Endodermal cell (in vitro differentiated cells): ENCODE measurements around the gene LYPD4. TPM values are rescaled to one million over a fixed set of nuclear protein-coding genes. Genes with fewer than 3 reads are reported as not detected.

Experiments used
- DNase-seq: peaks from one replicate; pipeline ENCODE4 v3.0.0-alpha.2; 2017
- H3K27ac ChIP-seq: 2 replicates; pipeline ENCODE4 v1.5.1; 2013; ENCODE audit warnings: mild to moderate bottlenecking, low read depth, low read length, moderate library complexity
- H3K27me3 ChIP-seq: 2 replicates; pipeline ENCODE4 v1.6.1; 2013; ENCODE audit warnings: mild to moderate bottlenecking, low read length, moderate library complexity; ENCODE audit not compliant: insufficient read depth, control insufficient read depth, poor library complexity, severe bottlenecking
- H3K36me3 ChIP-seq: 2 replicates; pipeline ENCODE4 v1.7.0; 2013; ENCODE audit warnings: mild to moderate bottlenecking, low read length, moderate library complexity; ENCODE audit not compliant: control insufficient read depth, insufficient read depth
- H3K4me1 ChIP-seq: one replicate; pipeline ENCODE4 v1.7.0; 2013; ENCODE audit warnings: low read length; ENCODE audit not compliant: control insufficient read depth, insufficient read depth
- H3K4me3 ChIP-seq: 2 replicates; pipeline ENCODE4 v1.5.1; 2013; ENCODE audit warnings: mild to moderate bottlenecking, low read length, moderate library complexity
- H3K9ac ChIP-seq: 2 replicates; pipeline ENCODE4 v1.6.1; 2013; ENCODE audit warnings: mild to moderate bottlenecking, low read length, moderate library complexity; ENCODE audit not compliant: poor library complexity, severe bottlenecking; ENCODE audit errors: extremely low read depth
- H3K9me3 ChIP-seq: 2 replicates; pipeline ENCODE4 v1.6.1; 2013; ENCODE audit warnings: mild to moderate bottlenecking, low read length, moderate library complexity; ENCODE audit not compliant: control insufficient read depth
- H3K27ac Mint-ChIP-seq: 2 replicates; pipeline ENCODE4 v1.8.0; 2020; ENCODE audit warnings: mixed read lengths
- H3K27me3 Mint-ChIP-seq: 2 replicates; pipeline ENCODE4 v1.8.0; 2021; ENCODE audit warnings: mild to moderate bottlenecking, mixed read lengths; ENCODE audit not compliant: insufficient read depth
- H3K36me3 Mint-ChIP-seq: 2 replicates; pipeline ENCODE4 v1.8.0; 2020; ENCODE audit warnings: low read depth, mixed read lengths
- H3K4me1 Mint-ChIP-seq: 2 replicates; pipeline ENCODE4 v1.8.0; 2020; ENCODE audit warnings: mixed read lengths
- H3K4me3 Mint-ChIP-seq: 2 replicates; pipeline ENCODE4 v1.8.0; 2020; ENCODE audit warnings: mild to moderate bottlenecking, moderate library complexity, mixed read lengths
- H3K9me3 Mint-ChIP-seq: 2 replicates; pipeline ENCODE4 v1.8.0; 2020; ENCODE audit warnings: mild to moderate bottlenecking, mixed read lengths
- WGBS, 2 experiments: methylation state at CpG; one replicate each; pipeline versions ENCODE4 v1.1.5 to v1.1.7; 2013; ENCODE audit warnings: missing lambda C conversion rate in 2 of 2, mixed read lengths in 1 of 2; ENCODE audit not compliant: insufficient coverage in 1 of 2, insufficient read length in 1 of 2; 5-methylcytosine and 5-hydroxymethylcytosine counted together
- total RNA-seq, 2 donors: library from RNA; stranded (reverse); fragmentation: NEBNext Ultra II Directional in 1 of 2; extraction: Animal tissue kit (Norgen Biotek cat#: 25700) in 1 of 2; gene quantifications; 2 replicates in 1 of 2; 3 replicates in 1 of 2; pipeline ENCODE4 v1.2.1, GENCODE V29; 2021
- TF ChIP-seq, protein P1 (sequence below): fragments of 200-600 bp; sonication (generic); conservative IDR thresholded peaks from 2 replicates; pipeline ENCODE4 v1.5.0; 2021; ENCODE audit warnings: antibody characterized with exemption, mild to moderate bottlenecking

LYPD4 gene
- total RNA-seq, 2 donors from 2014 or later, result not detected

DNA sequence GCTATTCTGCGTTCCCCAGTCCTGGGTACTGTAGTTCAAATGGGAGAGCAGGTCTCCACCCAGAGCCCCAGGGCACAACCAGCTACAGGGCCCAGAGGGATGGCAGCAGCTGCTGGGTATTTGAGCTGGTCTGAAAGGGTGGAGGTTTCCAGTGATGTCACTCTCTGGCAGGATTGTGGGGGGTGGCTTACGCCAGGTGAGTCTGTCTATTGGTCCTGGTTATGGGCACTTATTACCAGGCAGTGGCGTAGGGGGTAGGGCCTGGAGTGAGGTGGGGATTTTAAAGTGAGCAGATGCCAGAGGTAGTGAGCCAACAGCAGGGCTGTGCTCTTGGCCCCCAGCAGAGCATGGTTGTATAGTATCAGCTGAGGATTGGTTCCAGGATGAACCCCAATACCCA lies 21.8 kb upstream of the LYPD4 start:
- DNase-seq, result no peak
- WGBS, 2 experiments, result 96 to 98% methylated on average over 2 to 3 of the region's 3 CpGs
- Histone ChIP-seq H3K9me3 (no peaks in the 10 kb centered on the region), H3K27ac (no peak overlapping the region), H3K36me3 (peaks cover 92% of the 10 kb centered on the region), H3K4me3 (no peak overlapping the region), H3K9ac (peak overlapping the region; percentile 11), H3K27me3 (no peaks in the 10 kb centered on the region), H3K4me1 (peaks cover 29% of the 10 kb centered on the region)
- H3K27me3 Mint-ChIP-seq, result no peaks in the 10 kb centered on the region
- peak overlapping the region; percentile 25 for H3K27ac Mint-ChIP-seq
- no peak overlapping the region for H3K4me3 Mint-ChIP-seq
- peaks cover 86% of the 10 kb centered on the region for H3K36me3 Mint-ChIP-seq
- H3K4me1 Mint-ChIP-seq, result peaks cover 37% of the 10 kb centered on the region
- TF ChIP-seq, protein P1, sequence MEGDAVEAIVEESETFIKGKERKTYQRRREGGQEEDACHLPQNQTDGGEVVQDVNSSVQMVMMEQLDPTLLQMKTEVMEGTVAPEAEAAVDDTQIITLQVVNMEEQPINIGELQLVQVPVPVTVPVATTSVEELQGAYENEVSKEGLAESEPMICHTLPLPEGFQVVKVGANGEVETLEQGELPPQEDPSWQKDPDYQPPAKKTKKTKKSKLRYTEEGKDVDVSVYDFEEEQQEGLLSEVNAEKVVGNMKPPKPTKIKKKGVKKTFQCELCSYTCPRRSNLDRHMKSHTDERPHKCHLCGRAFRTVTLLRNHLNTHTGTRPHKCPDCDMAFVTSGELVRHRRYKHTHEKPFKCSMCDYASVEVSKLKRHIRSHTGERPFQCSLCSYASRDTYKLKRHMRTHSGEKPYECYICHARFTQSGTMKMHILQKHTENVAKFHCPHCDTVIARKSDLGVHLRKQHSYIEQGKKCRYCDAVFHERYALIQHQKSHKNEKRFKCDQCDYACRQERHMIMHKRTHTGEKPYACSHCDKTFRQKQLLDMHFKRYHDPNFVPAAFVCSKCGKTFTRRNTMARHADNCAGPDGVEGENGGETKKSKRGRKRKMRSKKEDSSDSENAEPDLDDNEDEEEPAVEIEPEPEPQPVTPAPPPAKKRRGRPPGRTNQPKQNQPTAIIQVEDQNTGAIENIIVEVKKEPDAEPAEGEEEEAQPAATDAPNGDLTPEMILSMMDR, result no peak
- H3K9me3 Mint-ChIP-seq, result no peaks in the 10 kb centered on the region

DNA sequence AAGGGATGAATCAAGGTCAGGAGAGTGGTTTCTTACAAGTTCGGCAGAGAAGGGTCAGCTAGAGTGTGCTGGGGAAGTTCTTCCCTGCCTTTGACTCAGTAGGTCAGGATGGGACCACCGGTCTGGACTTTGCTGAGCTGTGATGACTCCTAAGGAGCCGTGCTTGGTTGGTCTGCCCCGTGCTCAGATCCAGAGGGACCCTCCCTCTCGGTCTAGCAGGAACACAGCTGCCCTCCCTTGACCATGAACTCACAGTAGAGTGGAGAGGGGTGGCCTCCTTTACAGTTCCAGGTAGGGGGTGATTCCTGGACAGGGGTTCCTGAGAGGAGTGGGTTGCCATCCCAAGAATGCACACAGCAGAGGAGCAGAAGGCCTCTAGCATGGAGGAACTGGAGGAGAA lies 19.9 kb upstream of the LYPD4 start:
- Mint-ChIP-seq H3K4me3 (no peak overlapping the region), H3K27ac (peak overlapping the region; percentile 74), H3K4me1 (peaks cover 42% of the 10 kb centered on the region), H3K27me3 (no peaks in the 10 kb centered on the region), H3K36me3 (peaks cover 77% of the 10 kb centered on the region), H3K9me3 (no peaks in the 10 kb centered on the region)
- Histone ChIP-seq H3K36me3 (peaks cover 82% of the 10 kb centered on the region), H3K9me3 (no peaks in the 10 kb centered on the region), H3K4me1 (peaks cover 31% of the 10 kb centered on the region), H3K9ac (peak overlapping the region; percentile 5), H3K27me3 (no peaks in the 10 kb centered on the region), H3K27ac (no peak overlapping the region), H3K4me3 (peak overlapping the region; percentile 57)
- WGBS, 2 experiments, result 92 to 98% methylated on average over 2 to 5 of the region's 5 CpGs
- no peak for DNase-seq
- TF ChIP-seq, protein P1, result no peak

DNA sequence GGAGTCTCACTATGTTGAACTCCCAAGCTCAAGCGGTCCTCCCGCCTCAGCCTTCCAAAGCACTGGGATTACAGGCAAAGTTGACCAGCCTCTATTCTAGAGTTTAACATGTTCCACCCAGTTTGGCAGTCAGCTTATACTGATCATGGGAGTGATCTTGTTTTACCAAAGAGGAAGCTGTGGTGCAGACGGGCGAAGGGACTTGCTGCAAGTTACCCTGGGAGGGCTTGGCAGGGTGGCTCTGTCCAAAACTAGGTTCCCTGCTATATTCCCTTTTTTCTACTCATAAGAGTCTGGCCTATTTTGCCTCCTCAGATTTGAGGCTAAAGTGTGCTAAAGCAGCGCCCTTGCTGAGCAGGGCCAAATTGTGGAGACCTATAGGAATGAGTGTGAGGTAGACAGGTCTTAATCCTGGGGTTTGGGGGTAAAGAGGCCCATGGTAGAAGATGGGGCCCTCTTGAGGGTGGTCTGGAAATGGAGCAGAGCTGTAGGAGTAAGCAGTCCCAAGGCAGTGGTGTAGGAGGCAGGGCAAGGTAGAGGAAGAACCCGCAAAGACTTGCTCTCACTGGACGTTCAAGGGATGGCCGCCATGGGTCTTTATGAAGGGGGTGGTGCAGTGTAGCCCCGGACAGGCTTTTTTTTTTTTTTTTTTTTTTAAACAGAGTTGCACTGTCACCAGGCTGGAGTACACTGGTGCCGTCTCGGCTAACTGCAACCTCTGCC lies 18.9 kb upstream of the LYPD4 start:
- Histone ChIP-seq H3K36me3 (peaks cover 72% of the 10 kb centered on the region), H3K9me3 (no peaks in the 10 kb centered on the region), H3K4me1 (peaks cover 28% of the 10 kb centered on the region), H3K27me3 (no peaks in the 10 kb centered on the region), H3K4me3 (peak overlapping the region; percentile 98), H3K27ac (no peak overlapping the region), H3K9ac (no peak overlapping the region)
- 93 to 94% methylated on average over 10 to 11 of the region's 11 CpGs for WGBS, 2 experiments
- Mint-ChIP-seq H3K4me1 (peaks cover 37% of the 10 kb centered on the region), H3K27ac (peak overlapping the region; percentile 92), H3K4me3 (peak overlapping the region; percentile 81), H3K9me3 (no peaks in the 10 kb centered on the region), H3K27me3 (no peaks in the 10 kb centered on the region), H3K36me3 (peaks cover 67% of the 10 kb centered on the region)
- TF ChIP-seq, protein P1, result no peak
- DNase-seq, result no peak
